SK-N-SH treated with all-trans-retinoic acid at 6 μM for 48 hours (cell line): ENCODE results near the gene KIF3B.
"Not testable (repeated sequence)": the region's sequence is repeated elsewhere in the genome, so short reads cannot be mapped to it uniquely, and the experiment has no call there.

ENCODE experiments used
- BACH2 ChIP-seq: fragments of 250-450 bp; sonication (Bioruptor Pico); IDR thresholded peaks from 2 replicates; pipeline ENCODE4 v1.9.0; 2021; ENCODE audit warnings: mild to moderate bottlenecking, borderline replicate concordance
- CSDC2 ChIP-seq: fragments of 250-450 bp; sonication (Bioruptor Pico); IDR thresholded peaks from 2 replicates; pipeline ENCODE4 v1.5.0; 2020; ENCODE audit warnings: mild to moderate bottlenecking, moderate library complexity
- CSRNP3 ChIP-seq: fragments of 250-450 bp; sonication (Bioruptor Pico); IDR thresholded peaks from 2 replicates; pipeline ENCODE4 v1.5.1; 2021; ENCODE audit warnings: mild to moderate bottlenecking, moderate library complexity
- GLIS3 ChIP-seq: fragments of 250-450 bp; sonication (Bioruptor Pico); IDR thresholded peaks from 2 replicates; pipeline ENCODE4 v1.5.0; 2020; ENCODE audit warnings: mild to moderate bottlenecking, moderate library complexity
- ISL1 ChIP-seq: fragments of 250-450 bp; sonication (Bioruptor Pico); IDR thresholded peaks from 2 replicates; pipeline ENCODE4 v2.1.2; 2022; ENCODE audit warnings: mild to moderate bottlenecking, moderate library complexity
- ZC3H10 ChIP-seq: fragments of 250-450 bp; sonication (Bioruptor Pico); IDR thresholded peaks from 2 replicates; pipeline ENCODE4 v1.5.1; 2021; ENCODE audit warnings: mild to moderate bottlenecking, moderate library complexity
- TF ChIP-seq, protein P1 (sequence below): fragments of 250-450 bp; sonication (Bioruptor Pico); IDR thresholded peaks from 2 replicates; pipeline ENCODE4 v1.8.0; 2021; ENCODE audit warnings: low read depth, mild to moderate bottlenecking, moderate library complexity, borderline replicate concordance
- TF ChIP-seq, protein P2 (sequence below): fragments of 250-450 bp; sonication (Bioruptor Pico); IDR thresholded peaks from 2 replicates; pipeline ENCODE4 v1.8.0; 2020; ENCODE audit warnings: mild to moderate bottlenecking, moderate library complexity, borderline replicate concordance
- TF ChIP-seq, protein P3 (sequence below): fragments of 250-450 bp; sonication (Bioruptor Pico); IDR thresholded peaks from 2 replicates; pipeline ENCODE4 v1.5.1; 2020; ENCODE audit warnings: low read depth, mild to moderate bottlenecking, moderate library complexity

GRCh38 chr20:32355907-32356621 is 78.6 kb downstream of the KIF3B start:
- not testable (repeated sequence) for TF ChIP-seq GLIS3, CSRNP3, BACH2, ZC3H10, ISL1, CSDC2 (CRISPR knock-in tag)
- TF ChIP-seq, protein P1, sequence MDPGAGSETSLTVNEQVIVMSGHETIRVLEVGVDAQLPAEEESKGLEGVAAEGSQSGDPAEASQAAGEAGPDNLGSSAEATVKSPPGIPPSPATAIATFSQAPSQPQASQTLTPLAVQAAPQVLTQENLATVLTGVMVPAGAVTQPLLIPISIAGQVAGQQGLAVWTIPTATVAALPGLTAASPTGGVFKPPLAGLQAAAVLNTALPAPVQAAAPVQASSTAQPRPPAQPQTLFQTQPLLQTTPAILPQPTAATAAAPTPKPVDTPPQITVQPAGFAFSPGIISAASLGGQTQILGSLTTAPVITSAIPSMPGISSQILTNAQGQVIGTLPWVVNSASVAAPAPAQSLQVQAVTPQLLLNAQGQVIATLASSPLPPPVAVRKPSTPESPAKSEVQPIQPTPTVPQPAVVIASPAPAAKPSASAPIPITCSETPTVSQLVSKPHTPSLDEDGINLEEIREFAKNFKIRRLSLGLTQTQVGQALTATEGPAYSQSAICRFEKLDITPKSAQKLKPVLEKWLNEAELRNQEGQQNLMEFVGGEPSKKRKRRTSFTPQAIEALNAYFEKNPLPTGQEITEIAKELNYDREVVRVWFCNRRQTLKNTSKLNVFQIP: not testable (repeated sequence)
- TF ChIP-seq, protein P2, sequence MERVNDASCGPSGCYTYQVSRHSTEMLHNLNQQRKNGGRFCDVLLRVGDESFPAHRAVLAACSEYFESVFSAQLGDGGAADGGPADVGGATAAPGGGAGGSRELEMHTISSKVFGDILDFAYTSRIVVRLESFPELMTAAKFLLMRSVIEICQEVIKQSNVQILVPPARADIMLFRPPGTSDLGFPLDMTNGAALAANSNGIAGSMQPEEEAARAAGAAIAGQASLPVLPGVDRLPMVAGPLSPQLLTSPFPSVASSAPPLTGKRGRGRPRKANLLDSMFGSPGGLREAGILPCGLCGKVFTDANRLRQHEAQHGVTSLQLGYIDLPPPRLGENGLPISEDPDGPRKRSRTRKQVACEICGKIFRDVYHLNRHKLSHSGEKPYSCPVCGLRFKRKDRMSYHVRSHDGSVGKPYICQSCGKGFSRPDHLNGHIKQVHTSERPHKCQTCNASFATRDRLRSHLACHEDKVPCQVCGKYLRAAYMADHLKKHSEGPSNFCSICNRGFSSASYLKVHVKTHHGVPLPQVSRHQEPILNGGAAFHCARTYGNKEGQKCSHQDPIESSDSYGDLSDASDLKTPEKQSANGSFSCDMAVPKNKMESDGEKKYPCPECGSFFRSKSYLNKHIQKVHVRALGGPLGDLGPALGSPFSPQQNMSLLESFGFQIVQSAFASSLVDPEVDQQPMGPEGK (CRISPR knock-in tag): not testable (repeated sequence)
- TF ChIP-seq, protein P3, sequence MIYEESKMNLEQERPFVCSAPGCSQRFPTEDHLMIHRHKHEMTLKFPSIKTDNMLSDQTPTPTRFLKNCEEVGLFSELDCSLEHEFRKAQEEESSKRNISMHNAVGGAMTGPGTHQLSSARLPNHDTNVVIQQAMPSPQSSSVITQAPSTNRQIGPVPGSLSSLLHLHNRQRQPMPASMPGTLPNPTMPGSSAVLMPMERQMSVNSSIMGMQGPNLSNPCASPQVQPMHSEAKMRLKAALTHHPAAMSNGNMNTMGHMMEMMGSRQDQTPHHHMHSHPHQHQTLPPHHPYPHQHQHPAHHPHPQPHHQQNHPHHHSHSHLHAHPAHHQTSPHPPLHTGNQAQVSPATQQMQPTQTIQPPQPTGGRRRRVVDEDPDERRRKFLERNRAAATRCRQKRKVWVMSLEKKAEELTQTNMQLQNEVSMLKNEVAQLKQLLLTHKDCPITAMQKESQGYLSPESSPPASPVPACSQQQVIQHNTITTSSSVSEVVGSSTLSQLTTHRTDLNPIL: not testable (repeated sequence)
